Measurements from ENCODE around the gene TMEM223.
"Not testable (repeated sequence)": the region's sequence is repeated elsewhere in the genome, so short reads cannot be mapped to it uniquely, and the experiment has no call there.

TMEM223 gene

DNA sequence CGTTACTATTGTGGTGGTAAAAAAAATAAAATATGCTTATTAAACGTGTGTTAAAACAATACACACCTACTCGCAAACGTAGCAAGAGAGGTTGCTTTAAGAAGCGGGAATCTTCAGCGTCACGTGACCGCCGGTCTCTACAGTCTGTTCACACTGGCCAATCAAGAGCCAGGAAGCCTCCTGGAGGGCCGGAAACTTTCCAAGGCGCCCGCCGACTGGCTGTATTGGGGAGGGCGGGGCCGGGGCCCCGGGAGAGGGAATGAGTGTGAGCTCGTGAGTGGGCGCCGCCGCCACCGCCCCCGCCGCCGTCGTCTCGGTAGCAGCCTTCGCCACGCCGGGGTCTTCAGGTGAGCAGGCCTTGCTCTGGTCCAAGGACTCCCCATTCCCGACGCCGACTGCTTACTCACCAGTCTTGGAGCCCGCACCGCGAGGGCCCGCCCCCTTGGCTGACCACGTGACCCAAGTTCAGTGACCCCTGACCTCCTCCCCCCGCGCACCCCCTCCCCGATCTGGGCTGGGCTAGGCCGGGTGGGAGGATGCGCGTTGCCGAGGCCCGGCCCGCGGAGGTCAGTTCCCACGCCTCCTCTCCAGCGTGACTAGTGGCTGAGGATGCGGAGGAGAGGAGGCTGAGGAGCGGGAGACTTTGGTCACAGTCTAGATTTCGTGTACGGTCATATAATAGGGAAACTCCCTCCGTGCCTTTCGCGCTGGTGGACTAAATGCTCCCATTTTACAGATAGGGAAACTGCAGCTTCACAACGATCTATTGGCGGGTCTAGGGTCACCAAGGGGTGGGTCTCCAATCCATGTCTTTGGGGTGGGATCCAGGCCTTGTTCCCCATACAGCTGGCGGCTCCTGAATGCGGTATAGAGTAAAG, 20.4 kb downstream of the TMEM223 start, which contains the start of gene TAF6L:
Gene TAF6L (plus strand): TSS at position 253 of the 878 bp plus-strand sequence. CDS start 4,388 bp downstream, outside the sequence.
- peak; percentile 81 for DNase-seq (ENCODE audit: extremely low read depth, low read depth)
- H3K4me3 ChIP-seq (replicated peaks; ENCODE audit: low read depth, low read length), result peak within 1 kb of the TSS; percentile 58
- TF ChIP-seq, protein P1, sequence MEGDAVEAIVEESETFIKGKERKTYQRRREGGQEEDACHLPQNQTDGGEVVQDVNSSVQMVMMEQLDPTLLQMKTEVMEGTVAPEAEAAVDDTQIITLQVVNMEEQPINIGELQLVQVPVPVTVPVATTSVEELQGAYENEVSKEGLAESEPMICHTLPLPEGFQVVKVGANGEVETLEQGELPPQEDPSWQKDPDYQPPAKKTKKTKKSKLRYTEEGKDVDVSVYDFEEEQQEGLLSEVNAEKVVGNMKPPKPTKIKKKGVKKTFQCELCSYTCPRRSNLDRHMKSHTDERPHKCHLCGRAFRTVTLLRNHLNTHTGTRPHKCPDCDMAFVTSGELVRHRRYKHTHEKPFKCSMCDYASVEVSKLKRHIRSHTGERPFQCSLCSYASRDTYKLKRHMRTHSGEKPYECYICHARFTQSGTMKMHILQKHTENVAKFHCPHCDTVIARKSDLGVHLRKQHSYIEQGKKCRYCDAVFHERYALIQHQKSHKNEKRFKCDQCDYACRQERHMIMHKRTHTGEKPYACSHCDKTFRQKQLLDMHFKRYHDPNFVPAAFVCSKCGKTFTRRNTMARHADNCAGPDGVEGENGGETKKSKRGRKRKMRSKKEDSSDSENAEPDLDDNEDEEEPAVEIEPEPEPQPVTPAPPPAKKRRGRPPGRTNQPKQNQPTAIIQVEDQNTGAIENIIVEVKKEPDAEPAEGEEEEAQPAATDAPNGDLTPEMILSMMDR (IDR thresholded peaks at IDR 0.05; ENCODE audit: low read depth, low read length, missing control alignments), result no peak

DNA sequence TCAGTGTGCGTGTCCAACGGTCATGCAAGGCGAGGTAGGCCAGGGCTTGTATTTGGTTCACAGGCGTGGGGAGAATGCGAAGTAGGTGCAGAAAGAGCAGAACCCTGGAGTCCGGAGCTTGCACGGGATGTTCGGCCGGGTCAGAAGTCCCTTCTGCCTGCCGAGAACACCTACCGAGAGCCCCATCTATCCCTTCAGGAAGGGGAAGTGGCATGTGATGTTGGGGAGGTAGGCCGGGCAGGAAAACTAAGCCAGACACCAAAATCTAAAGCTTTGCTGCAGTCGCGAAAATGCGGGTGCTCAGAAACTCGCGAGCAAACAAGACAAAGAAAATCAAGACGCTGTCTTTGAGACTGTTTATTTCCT, 21.0 kb downstream of the TMEM223 start:
- no peak for DNase-seq (ENCODE audit: extremely low read depth, low read depth)
- TF ChIP-seq, protein P1 (IDR thresholded peaks at IDR 0.05; ENCODE audit: low read depth, low read length, missing control alignments), result no peak
- peak overlapping the region; percentile 58 for H3K4me3 ChIP-seq (replicated peaks; ENCODE audit: low read depth, low read length)

DNA sequence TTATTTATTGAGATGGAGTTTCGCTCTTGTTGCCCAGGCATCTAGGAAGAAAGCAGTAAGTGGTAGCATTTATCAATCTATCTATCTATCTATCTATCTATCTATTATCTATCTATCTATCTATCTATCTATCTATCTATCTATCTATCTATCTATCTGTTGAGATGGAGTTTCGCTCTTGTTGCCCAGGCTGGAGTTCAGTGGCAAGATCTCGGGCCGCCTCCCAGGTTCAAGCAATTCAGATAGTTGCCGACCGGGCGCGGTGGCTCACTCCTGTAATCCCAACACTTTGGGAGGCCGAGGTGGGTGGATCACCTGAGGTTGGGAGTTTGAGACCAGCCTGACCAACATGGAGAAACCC, 31.0 kb downstream of the TMEM223 start:
- not testable (repeated sequence) for DNase-seq (ENCODE audit: extremely low read depth, low read depth)
- 0 out of 2 replicates have a peak overlapping the region, but pooled peaks have one; percentile 11 for H3K4me3 ChIP-seq (replicated peaks; ENCODE audit: low read depth, low read length)

DNA sequence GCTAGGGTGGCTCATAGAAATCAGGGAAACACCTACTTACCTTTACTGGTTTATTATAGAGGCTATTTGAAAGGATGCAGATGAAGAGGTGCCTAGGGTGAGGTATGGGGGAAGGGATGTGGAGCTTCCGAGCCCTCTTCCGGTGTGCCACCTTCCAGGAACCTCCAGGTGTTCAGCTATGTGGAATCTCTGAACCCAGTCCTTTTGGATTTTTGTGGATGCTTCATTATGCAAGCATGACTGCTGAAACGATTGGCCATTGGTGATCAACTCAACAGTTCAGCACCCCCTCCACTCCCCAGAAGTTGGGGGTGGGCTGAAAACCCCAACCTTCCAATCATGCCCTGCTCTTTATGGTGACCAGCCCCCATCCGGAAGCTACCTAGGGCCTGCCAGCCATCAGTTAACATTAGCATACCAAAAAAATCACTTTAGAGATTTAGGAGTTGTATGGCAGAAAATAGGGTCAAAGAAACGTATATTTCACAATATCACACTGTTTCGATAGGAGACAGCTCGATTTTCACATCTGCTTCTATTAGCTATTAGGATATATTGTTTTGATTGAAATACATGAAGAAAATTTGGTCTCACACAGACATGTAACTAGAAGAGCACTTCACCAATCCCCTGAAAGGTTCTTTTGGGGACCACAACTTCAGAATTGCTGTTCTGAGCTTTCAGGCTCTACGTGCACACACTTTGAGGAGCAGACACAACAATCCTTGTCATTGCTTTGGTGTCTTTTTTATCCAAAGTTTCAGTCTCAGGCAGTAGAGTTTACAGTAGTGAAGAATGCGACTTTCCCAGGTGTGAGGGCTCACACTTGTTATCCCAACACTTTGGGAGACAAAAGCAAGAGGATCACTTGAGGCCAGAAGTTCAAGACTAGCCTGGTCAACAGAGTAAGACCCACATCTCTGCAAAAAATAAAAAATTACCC, 33.7 kb downstream of the TMEM223 start:
- TF ChIP-seq, protein P1 (IDR thresholded peaks at IDR 0.05; ENCODE audit: low read depth, low read length, missing control alignments), result no peak
- DNase-seq (ENCODE audit: extremely low read depth, low read depth), result no peak
- H3K4me3 ChIP-seq (replicated peaks; ENCODE audit: low read depth, low read length), result no peak overlapping the region

DNA sequence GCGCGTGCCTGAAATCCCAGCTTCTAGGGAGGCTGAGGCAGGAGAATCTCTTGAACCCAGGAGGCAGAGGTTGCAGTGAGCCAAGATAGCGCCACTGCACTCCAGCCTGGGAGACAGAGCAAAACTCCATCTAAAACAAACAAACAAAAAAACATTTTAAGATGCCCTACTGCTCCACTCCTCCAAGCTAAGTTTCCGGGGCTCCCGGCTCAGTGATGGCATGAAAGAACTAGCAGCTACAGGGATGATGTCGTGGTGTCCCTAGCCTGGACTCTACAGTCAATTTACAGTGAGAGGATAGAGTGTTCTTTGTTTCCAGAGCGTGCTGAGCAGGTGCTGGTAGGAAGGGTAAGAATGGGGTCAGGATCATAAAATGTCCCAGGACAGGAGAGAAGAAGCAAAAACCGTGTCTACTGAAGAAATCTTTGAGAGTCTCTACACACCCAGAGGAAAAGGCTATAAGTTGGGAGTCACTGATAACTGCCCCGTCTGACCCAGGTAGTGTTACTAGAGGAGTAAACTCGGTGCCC, 36.7 kb downstream of the TMEM223 start:
- no peak for DNase-seq (ENCODE audit: extremely low read depth, low read depth)
- no peak overlapping the region for H3K4me3 ChIP-seq (replicated peaks; ENCODE audit: low read depth, low read length)
- TF ChIP-seq, protein P1 (IDR thresholded peaks at IDR 0.05; ENCODE audit: low read depth, low read length, missing control alignments), result no peak

DNA sequence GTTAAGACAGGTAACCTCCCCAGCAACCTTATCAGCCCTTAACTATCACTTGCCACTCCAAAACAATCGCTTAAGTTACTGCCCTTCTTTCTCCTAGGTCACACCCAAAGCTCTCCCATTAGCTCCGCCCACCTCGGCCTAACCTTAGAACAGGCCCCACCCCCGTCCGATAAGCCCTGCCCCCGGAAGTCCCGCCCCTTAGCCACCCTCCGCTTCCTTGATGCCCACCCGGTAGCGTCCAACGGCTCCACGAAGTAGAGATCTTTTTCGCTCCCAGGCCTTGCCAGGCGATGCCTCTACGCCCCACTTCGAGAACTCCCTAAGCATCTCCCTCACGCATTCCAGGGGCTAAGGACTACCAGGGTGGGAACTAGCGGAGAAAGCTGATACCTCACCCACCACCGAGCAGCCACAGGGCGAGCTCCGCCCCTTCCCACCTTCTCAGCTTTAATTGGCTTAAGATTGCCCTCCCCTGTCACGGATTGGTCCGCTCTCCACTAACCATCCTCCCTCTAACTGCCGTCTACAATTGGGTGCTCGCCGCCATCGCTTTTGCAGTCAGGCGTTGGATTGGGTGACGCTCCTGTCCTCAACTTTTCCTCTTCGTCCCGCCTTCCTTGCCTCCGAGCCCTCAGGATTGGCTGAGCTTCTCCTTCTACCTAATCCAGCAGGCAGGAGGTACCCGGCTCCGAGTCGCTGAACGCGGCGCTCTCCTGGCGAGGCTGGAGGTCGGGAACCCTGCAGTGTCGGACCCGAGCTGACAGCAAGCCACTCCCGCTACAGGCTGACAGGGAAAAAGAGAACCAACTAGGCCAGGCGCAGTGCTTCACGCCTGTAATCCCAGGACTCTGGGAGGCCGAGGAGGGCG, 37.8 kb downstream of the TMEM223 start, which contains the start of gene ZBTB3:
Gene ZBTB3 (minus strand): TSS at position 425 of the 868 bp plus-strand sequence. CDS start 496 bp downstream, outside the sequence.
- TF ChIP-seq, protein P1 (IDR thresholded peaks at IDR 0.05; ENCODE audit: low read depth, low read length, missing control alignments), result no peak
- DNase-seq (ENCODE audit: extremely low read depth, low read depth), result peak; percentile 99
- H3K4me3 ChIP-seq (replicated peaks; ENCODE audit: low read depth, low read length), result peak within 1 kb of the TSS; percentile 62
